Measurements from ENCODE around the gene ST3GAL3.
A peak's percentile ranks its signal among the peaks of the same experiment; 100 is the strongest.
"Not testable (repeated sequence)": the region's sequence is repeated elsewhere in the genome, so short reads cannot be mapped to it uniquely, and the experiment has no call there.

ST3GAL3 gene

GRCh38 chr1:43822040-43822690 lies 114.8 kb downstream of the ST3GAL3 start:
- peak; percentile 82 for DNase-seq (ENCODE audit: low spot score)

- DNase-seq (ENCODE audit: low spot score), result no peak
Observed at GRCh38 chr1:43824795-43825194, 117.5 kb downstream of the ST3GAL3 start.

- no peak for DNase-seq (ENCODE audit: low spot score)
Observed at GRCh38 chr1:43828574-43828973, 121.2 kb downstream of the ST3GAL3 start.

- no peak for DNase-seq (ENCODE audit: low spot score)
Observed at GRCh38 chr1:43830802-43831201, 123.5 kb downstream of the ST3GAL3 start.

GRCh38 chr1:43831851-43832250 lies 124.5 kb downstream of the ST3GAL3 start:
- DNase-seq (ENCODE audit: low spot score), result no peak

GRCh38 chr1:43832255-43832654 lies 124.9 kb downstream of the ST3GAL3 start:
- DNase-seq (ENCODE audit: low spot score), result no peak

- DNase-seq (ENCODE audit: low spot score), result no peak
Observed at GRCh38 chr1:43832998-43833397, 125.7 kb downstream of the ST3GAL3 start.

GRCh38 chr1:43833902-43834279 lies 126.6 kb downstream of the ST3GAL3 start:
- not testable (repeated sequence) for DNase-seq (ENCODE audit: low spot score)

- no peak for DNase-seq (ENCODE audit: low spot score)
Observed at GRCh38 chr1:43834280-43835081, 127.1 kb downstream of the ST3GAL3 start.

- DNase-seq (ENCODE audit: low spot score), result peak; percentile 61
Observed at GRCh38 chr1:43835082-43836021, 128.0 kb downstream of the ST3GAL3 start.

- DNase-seq (ENCODE audit: low spot score), result no peak
Observed at GRCh38 chr1:43836267-43836951, 129.1 kb downstream of the ST3GAL3 start.

GRCh38 chr1:43839056-43839455 lies 131.7 kb downstream of the ST3GAL3 start:
- DNase-seq (ENCODE audit: low spot score), result no peak

GRCh38 chr1:43841321-43842174 lies 134.2 kb downstream of the ST3GAL3 start:
- DNase-seq (ENCODE audit: low spot score), result no peak

- DNase-seq (ENCODE audit: low spot score), result no peak
Observed at GRCh38 chr1:43842175-43842498, 134.8 kb downstream of the ST3GAL3 start.

GRCh38 chr1:43843684-43844083 lies 136.3 kb downstream of the ST3GAL3 start:
- no peak for DNase-seq (ENCODE audit: low spot score)

- DNase-seq (ENCODE audit: low spot score), result no peak
Observed at GRCh38 chr1:43844114-43844513, 136.8 kb downstream of the ST3GAL3 start.

- DNase-seq (ENCODE audit: low spot score), result no peak
Observed at GRCh38 chr1:43847290-43847689, 140.0 kb downstream of the ST3GAL3 start.

- DNase-seq (ENCODE audit: low spot score), result no peak
Observed at GRCh38 chr1:43847882-43848281, 140.5 kb downstream of the ST3GAL3 start.

GRCh38 chr1:43849670-43850069 lies 142.3 kb downstream of the ST3GAL3 start:
- DNase-seq (ENCODE audit: low spot score), result no peak

- DNase-seq (ENCODE audit: low spot score), result no peak
Observed at GRCh38 chr1:43850591-43851233, 143.4 kb downstream of the ST3GAL3 start.
